SU-DHL-6 (cell line): ENCODE results near the gene KRTDAP.

Experiments
- EZH2phosphoT487 ChIP-seq: fragments of 200-600 bp; sonication (generic), shearing (Covaris generic); conservative IDR thresholded peaks from 2 replicates; pipeline ENCODE4 v1.6.1; 2018; ENCODE audit warnings: mild to moderate bottlenecking, antibody characterized with exemption, low read length, moderate library complexity, mixed read lengths
- TF ChIP-seq, protein P1 (sequence below): fragments of 200-600 bp; sonication (generic); IDR thresholded peaks from one replicate; pipeline ENCODE4 v1.5.1; 2017; ENCODE audit warnings: antibody characterized with exemption, mild to moderate bottlenecking, low read length, moderate library complexity; ENCODE audit not compliant: insufficient read depth, poor library complexity, severe bottlenecking

DNA sequence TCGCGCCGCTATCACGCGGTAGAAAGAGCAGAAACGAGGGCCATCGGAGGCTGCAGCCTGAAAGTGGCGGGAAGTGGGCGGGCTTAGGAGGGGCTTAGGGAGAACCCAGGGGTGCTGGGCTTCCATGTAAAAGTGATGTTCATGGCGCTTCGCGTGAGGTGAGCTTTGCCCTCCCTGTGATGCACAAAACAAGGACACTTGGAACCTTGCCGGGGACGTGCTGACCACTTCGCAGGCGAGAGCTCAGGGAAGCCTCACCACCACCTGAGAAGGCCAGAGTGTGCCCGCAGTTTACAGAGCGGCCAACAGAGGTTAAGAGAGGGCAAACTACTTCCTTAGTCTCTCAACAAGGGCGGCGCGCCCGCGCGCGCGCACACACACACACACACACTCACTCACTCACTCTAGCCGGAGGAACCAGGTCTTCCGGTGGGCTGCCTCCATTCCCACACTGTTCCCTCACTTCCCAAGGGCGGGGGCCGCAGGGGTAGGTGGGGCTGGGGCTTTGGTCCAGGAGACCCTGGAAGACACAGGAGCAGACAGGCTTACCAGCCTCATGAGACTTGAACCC, 43.6 kb upstream of the KRTDAP start:
- TF ChIP-seq, protein P1, sequence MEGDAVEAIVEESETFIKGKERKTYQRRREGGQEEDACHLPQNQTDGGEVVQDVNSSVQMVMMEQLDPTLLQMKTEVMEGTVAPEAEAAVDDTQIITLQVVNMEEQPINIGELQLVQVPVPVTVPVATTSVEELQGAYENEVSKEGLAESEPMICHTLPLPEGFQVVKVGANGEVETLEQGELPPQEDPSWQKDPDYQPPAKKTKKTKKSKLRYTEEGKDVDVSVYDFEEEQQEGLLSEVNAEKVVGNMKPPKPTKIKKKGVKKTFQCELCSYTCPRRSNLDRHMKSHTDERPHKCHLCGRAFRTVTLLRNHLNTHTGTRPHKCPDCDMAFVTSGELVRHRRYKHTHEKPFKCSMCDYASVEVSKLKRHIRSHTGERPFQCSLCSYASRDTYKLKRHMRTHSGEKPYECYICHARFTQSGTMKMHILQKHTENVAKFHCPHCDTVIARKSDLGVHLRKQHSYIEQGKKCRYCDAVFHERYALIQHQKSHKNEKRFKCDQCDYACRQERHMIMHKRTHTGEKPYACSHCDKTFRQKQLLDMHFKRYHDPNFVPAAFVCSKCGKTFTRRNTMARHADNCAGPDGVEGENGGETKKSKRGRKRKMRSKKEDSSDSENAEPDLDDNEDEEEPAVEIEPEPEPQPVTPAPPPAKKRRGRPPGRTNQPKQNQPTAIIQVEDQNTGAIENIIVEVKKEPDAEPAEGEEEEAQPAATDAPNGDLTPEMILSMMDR: no peak
- TF ChIP-seq EZH2phosphoT487: no peak
